ENCODE results near the gene ELAVL1.

DNA sequence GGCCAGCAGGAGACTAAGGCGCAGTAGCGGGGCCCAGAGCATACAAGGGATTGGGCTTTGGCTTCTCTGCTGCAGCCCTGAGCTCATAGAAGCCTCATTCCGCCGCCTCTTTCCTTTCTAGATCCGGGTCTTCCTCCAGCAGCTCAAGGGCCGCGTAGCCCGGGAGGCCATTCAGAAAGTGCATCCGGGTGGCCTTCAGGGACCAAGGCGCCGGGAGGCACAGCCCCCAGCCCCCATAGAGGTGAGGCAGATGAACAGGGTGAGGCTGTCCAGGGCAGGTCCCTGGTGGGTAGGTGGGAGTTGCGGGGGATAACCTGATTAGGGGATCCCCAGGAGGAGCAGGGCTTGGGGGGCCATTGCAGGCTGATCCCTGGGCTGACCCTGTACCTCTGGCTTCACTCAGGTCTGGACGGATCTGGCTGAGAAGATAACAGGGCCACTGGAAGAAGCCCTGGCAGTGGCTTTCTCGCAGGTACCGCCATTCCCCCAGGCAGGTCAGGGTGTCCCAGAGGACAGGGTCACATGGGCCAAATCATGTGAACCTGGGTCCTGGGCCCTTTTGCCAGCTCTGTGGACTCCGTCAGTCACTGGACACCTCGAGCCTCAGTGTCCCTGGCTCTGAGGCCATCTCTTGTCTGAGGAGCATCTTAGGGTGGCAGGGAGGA lies 84.0 kb downstream of the ELAVL1 start:
- TF ChIP-seq, protein P1, sequence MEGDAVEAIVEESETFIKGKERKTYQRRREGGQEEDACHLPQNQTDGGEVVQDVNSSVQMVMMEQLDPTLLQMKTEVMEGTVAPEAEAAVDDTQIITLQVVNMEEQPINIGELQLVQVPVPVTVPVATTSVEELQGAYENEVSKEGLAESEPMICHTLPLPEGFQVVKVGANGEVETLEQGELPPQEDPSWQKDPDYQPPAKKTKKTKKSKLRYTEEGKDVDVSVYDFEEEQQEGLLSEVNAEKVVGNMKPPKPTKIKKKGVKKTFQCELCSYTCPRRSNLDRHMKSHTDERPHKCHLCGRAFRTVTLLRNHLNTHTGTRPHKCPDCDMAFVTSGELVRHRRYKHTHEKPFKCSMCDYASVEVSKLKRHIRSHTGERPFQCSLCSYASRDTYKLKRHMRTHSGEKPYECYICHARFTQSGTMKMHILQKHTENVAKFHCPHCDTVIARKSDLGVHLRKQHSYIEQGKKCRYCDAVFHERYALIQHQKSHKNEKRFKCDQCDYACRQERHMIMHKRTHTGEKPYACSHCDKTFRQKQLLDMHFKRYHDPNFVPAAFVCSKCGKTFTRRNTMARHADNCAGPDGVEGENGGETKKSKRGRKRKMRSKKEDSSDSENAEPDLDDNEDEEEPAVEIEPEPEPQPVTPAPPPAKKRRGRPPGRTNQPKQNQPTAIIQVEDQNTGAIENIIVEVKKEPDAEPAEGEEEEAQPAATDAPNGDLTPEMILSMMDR (IDR thresholded peaks at IDR 0.05): no peak
- no peak for TF ChIP-seq POLR2A (IDR thresholded peaks at IDR 0.05)
